Colon (tissue), 2 donors: Measurements from ENCODE around the gene PTPN14.

Experiments
- FAIRE-seq: peaks from 2 replicates; lab custom pipeline; 2012; peaks lifted over from hg19 to GRCh38; lab: Jason Lieb, UNC
- donor health status: control.
- donor health status: control.

The PTPN14 gene

GRCh38 chr1:214303141-214303930 is 248.1 kb downstream of the PTPN14 start:
- FAIRE-seq, result no peak

- FAIRE-seq, result no peak
Observed at GRCh38 chr1:214301526-214301925, 249.9 kb downstream of the PTPN14 start.

- FAIRE-seq, result no peak
Observed at GRCh38 chr1:214300149-214300780, 251.1 kb downstream of the PTPN14 start.
